ENCODE data around the gene S100A13. TPM values are rescaled to one million over a fixed set of nuclear protein-coding genes. Genes with fewer than 3 reads are reported as not detected.
"Not testable (repeated sequence)": the region's sequence is repeated elsewhere in the genome, so short reads cannot be mapped to it uniquely, and the experiment has no call there.

S100A13 gene
- total RNA-seq, 2 experiments from 2014 or later: 8.1 to 9.4 TPM

GRCh38 chr1:153640861-153641260, 13.6 kb upstream of the S100A13 start:
- Mint-ChIP-seq H3K4me3 (no peak overlapping the region), H3K36me3 (ENCODE audit: low read depth) (peaks cover 80% of the 10 kb centered on the region), H3K9me3 (no peaks in the 10 kb centered on the region), H3K4me1 (ENCODE audit: low read depth) (peaks cover 58% of the 10 kb centered on the region), H3K27ac (peak overlapping the region; percentile 52), H3K27me3 (no peaks in the 10 kb centered on the region)
- CTCF ChIA-PET: interaction anchor here (1.5 to 5.5 kb wide), 2 partner anchors 108 to 130 kb away, joined by 3 to 21 read pairs; no protein-coding TSS in a partner anchor
- DNase-seq (no peak), ATAC-seq (no peak)
- POLR2A ChIA-PET: interaction anchor here (0.9 to 6.3 kb wide), 5 partner anchors 9 to 330 kb away, joined by 3 to 72 read pairs (median 4); partner anchors contain the start of gene SNAPIN
- TF ChIP-seq CTCF (IDR thresholded peaks at IDR 0.05): no peak
- intact Hi-C loops (cut with micrococcal nuclease): no loop called here

GRCh38 chr1:153640213-153640612, 12.9 kb upstream of the S100A13 start:
- Mint-ChIP-seq H3K36me3 (ENCODE audit: low read depth) (peaks cover 78% of the 10 kb centered on the region), H3K27ac (peak overlapping the region; percentile 52), H3K4me1 (ENCODE audit: low read depth) (peaks cover 55% of the 10 kb centered on the region)
- H3K4me3 Mint-ChIP-seq; DNase-seq; intact Hi-C loops (cut with micrococcal nuclease); H3K27me3 Mint-ChIP-seq; ATAC-seq; H3K9me3 Mint-ChIP-seq: not testable (repeated sequence)
- ChIA-PET CTCF (interaction anchor here (1.4 to 5.5 kb wide), 3 partner anchors 12 to 129 kb away, joined by 3 to 21 read pairs (median 4); no protein-coding TSS in a partner anchor), POLR2A (interaction anchor here (0.6 to 6.3 kb wide), 5 partner anchors 10 to 27 kb away, joined by 3 to 72 read pairs (median 4); partner anchors contain the start of gene SNAPIN)

GRCh38 chr1:153639280-153639679, 12.0 kb upstream of the S100A13 start:
- no peak overlapping the region for H3K27ac Mint-ChIP-seq
- POLR2A ChIA-PET: interaction anchor here (0.9 to 6.3 kb wide), 5 partner anchors 11 to 95 kb away, joined by 3 to 72 read pairs (median 4); partner anchors contain the start of gene SNAPIN
- H3K27me3 Mint-ChIP-seq: no peaks in the 10 kb centered on the region
- H3K9me3 Mint-ChIP-seq: no peaks in the 10 kb centered on the region
- intact Hi-C loops (cut with micrococcal nuclease): no loop called here
- ATAC-seq: no peak
- TF ChIP-seq CTCF (IDR thresholded peaks at IDR 0.05): no peak
- CTCF ChIA-PET: interaction anchor here (1.4 kb wide), 1 partner anchor 13 kb away, joined by 4 read pairs; no protein-coding TSS in a partner anchor
- H3K36me3 Mint-ChIP-seq (ENCODE audit: low read depth): peaks cover 77% of the 10 kb centered on the region
- peaks cover 50% of the 10 kb centered on the region for H3K4me1 Mint-ChIP-seq (ENCODE audit: low read depth)
- DNase-seq: no peak
- H3K4me3 Mint-ChIP-seq: no peak overlapping the region

- H3K27ac Mint-ChIP-seq: no peak overlapping the region
- intact Hi-C loops (cut with micrococcal nuclease): no loop called here
Observed at GRCh38 chr1:153638261-153638660, 11.0 kb upstream of the S100A13 start.

GRCh38 chr1:153636312-153636711, 9.0 kb upstream of the S100A13 start:
- Mint-ChIP-seq H3K4me3 (peak overlapping the region; percentile 100), H3K27me3 (no peaks in the 10 kb centered on the region), H3K27ac (peak overlapping the region; percentile 99), H3K36me3 (ENCODE audit: low read depth) (peaks cover 55% of the 10 kb centered on the region), H3K4me1 (ENCODE audit: low read depth) (peaks cover 48% of the 10 kb centered on the region), H3K9me3 (peaks cover 4% of the 10 kb centered on the region)
- POLR2A ChIA-PET: interaction anchor here (0.7 to 6.3 kb wide), 6 partner anchors 9 to 506 kb away, joined by 4 to 72 read pairs (median 26); partner anchors contain the start of genes ILF2 and SNAPIN
- TF ChIP-seq CTCF (IDR thresholded peaks at IDR 0.05): no peak
- DNase-seq (no peak), ATAC-seq (no peak)
- CTCF ChIA-PET: interaction anchor here (1.2 kb wide), 1 partner anchor 68 kb away, joined by 3 read pairs; no protein-coding TSS in a partner anchor
- intact Hi-C loops (cut with micrococcal nuclease): no loop called here

More at GRCh38 chr1:153638261-153638660, 11.0 kb upstream of the S100A13 start:
- Mint-ChIP-seq H3K4me3 (no peak overlapping the region), H3K9me3 (peaks cover 2% of the 10 kb centered on the region), H3K4me1 (ENCODE audit: low read depth) (peaks cover 47% of the 10 kb centered on the region), H3K27me3 (no peaks in the 10 kb centered on the region), H3K36me3 (ENCODE audit: low read depth) (peaks cover 69% of the 10 kb centered on the region)
- TF ChIP-seq CTCF (IDR thresholded peaks at IDR 0.05): no peak
- POLR2A ChIA-PET: interaction anchor here (0.9 to 6.3 kb wide), 7 partner anchors 12 to 106 kb away, joined by 3 to 72 read pairs (median 4); partner anchors contain the start of gene SNAPIN
- ATAC-seq (no peak), DNase-seq (no peak)
- CTCF ChIA-PET: interaction anchor here (0.7 to 1.5 kb wide), 9 partner anchors 13 to 160 kb away, joined by 3 to 7 read pairs (median 3); partner anchors contain the start of gene SNAPIN
